Loucy (cell line): ENCODE measurements around the gene SLC25A42.

ENCODE experiments used
- EZH2phosphoT487 ChIP-seq: fragments of 200-600 bp; IDR thresholded peaks from 2 replicates; pipeline ENCODE4 v1.6.1; 2018; ENCODE audit warnings: antibody characterized with exemption, mild to moderate bottlenecking, moderate library complexity, borderline replicate concordance
- TF ChIP-seq, protein P1 (sequence below): fragments of 200-600 bp; sonication (generic); conservative IDR thresholded peaks from 2 replicates; pipeline ENCODE4 v1.5.1; 2014; ENCODE audit warnings: mild to moderate bottlenecking, antibody characterized with exemption, low read length

DNA sequence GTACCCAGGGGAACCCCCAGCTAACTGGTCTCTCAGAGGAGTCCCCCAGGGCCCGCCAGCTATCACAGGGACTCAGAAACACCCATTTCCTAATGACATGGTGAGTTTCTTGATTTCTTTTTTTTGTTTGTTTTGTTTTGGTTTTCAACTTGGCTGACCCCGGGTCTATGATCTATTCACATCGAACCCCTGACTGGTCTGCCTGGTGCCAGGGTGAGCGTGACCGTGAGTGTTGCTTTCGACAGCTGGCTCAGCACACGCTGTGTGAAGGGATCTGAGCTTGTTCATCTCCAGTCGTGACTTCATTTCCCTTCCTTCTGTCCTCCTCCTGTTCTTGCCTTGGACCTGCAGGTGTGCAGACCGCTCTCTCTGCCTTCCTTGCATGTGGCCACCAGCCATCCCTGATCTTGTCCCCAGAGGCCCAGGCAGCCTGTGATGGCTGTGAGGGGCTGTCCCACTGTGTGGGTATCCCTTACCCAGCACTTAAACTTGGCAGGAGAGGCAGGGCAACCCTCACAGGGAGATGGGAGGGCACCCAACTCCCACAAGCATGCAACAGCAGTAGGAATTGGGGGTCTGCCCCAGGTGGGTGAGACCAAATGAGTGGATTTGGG, 48.3 kb downstream of the SLC25A42 start:
- TF ChIP-seq, protein P1, sequence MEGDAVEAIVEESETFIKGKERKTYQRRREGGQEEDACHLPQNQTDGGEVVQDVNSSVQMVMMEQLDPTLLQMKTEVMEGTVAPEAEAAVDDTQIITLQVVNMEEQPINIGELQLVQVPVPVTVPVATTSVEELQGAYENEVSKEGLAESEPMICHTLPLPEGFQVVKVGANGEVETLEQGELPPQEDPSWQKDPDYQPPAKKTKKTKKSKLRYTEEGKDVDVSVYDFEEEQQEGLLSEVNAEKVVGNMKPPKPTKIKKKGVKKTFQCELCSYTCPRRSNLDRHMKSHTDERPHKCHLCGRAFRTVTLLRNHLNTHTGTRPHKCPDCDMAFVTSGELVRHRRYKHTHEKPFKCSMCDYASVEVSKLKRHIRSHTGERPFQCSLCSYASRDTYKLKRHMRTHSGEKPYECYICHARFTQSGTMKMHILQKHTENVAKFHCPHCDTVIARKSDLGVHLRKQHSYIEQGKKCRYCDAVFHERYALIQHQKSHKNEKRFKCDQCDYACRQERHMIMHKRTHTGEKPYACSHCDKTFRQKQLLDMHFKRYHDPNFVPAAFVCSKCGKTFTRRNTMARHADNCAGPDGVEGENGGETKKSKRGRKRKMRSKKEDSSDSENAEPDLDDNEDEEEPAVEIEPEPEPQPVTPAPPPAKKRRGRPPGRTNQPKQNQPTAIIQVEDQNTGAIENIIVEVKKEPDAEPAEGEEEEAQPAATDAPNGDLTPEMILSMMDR = no peak
- TF ChIP-seq EZH2phosphoT487 = no peak
